ACC112 (cell line): ENCODE measurements around the gene SLC29A4.

ENCODE experiments used
- H2AFZ ChIP-seq: fragments of 200-600 bp; sonication (generic); one replicate; pipeline ENCODE4 v1.6.0; 2017; ENCODE audit warnings: antibody characterized with exemption, low read length; ENCODE audit not compliant: unreplicated experiment
- H3K27ac ChIP-seq: fragments of 200-600 bp; sonication (generic); 2 replicates; pipeline ENCODE4 v1.5.1; 2014; ENCODE audit warnings: low read depth, mild to moderate bottlenecking, antibody characterized with exemption, low read length, moderate library complexity
- H3K27me3 ChIP-seq: fragments of 200-600 bp; sonication (generic); 2 replicates; pipeline ENCODE4 v1.6.1; 2014; ENCODE audit warnings: mild to moderate bottlenecking, antibody characterized with exemption, low read length, moderate library complexity, mixed read lengths; ENCODE audit not compliant: insufficient read depth
- H3K36me3 ChIP-seq: fragments of 200-600 bp; sonication (generic); 2 replicates; pipeline ENCODE4 v1.6.1; 2016; ENCODE audit warnings: mild to moderate bottlenecking, antibody characterized with exemption, low read length, moderate library complexity, mixed read lengths; ENCODE audit not compliant: insufficient read depth
- H3K4me1 ChIP-seq: fragments of 200-600 bp; sonication (generic); one replicate; pipeline ENCODE4 v1.6.1; 2016; ENCODE audit warnings: low read length, mixed read lengths; ENCODE audit not compliant: insufficient read depth, unreplicated experiment, control insufficient read depth
- H3K4me3 ChIP-seq: fragments of 200-600 bp; sonication (generic); 2 replicates; pipeline ENCODE4 v1.5.1; 2014; ENCODE audit warnings: mild to moderate bottlenecking, low read depth, low read length
- H3K79me2 ChIP-seq: fragments of 200-600 bp; sonication (generic); one replicate; pipeline ENCODE4 v1.6.0; 2016; ENCODE audit warnings: low read length; ENCODE audit not compliant: control insufficient read depth, unreplicated experiment, insufficient read depth

SLC29A4 gene

DNA sequence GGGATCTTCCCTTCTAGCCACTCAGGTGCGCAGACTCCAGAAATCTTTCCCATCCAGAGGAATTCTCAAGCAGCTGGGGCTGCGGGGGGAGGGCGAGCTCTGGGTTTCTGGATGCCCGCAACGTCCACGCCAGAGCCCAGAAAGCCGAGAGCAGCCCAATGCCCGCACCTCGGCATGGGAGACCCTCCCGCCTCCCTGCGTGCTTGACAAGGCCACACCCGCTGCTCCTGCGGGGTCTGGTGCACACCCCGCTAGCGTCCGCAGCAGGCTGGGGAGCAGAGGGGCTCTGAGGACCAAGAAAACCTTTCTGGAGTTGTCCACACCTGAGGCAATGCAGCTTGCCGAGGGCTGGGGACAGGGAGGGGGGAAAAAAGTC is 66.2 kb downstream of the SLC29A4 start:
- Histone ChIP-seq H3K27ac (no peak overlapping the region), H3K27me3 (no peaks in the 10 kb centered on the region), H3K79me2 (peaks cover 39% of the 10 kb centered on the region), H2AFZ (no peak overlapping the region), H3K4me1 (no peaks in the 10 kb centered on the region), H3K36me3 (peaks cover 21% of the 10 kb centered on the region), H3K4me3 (no peak overlapping the region)

DNA sequence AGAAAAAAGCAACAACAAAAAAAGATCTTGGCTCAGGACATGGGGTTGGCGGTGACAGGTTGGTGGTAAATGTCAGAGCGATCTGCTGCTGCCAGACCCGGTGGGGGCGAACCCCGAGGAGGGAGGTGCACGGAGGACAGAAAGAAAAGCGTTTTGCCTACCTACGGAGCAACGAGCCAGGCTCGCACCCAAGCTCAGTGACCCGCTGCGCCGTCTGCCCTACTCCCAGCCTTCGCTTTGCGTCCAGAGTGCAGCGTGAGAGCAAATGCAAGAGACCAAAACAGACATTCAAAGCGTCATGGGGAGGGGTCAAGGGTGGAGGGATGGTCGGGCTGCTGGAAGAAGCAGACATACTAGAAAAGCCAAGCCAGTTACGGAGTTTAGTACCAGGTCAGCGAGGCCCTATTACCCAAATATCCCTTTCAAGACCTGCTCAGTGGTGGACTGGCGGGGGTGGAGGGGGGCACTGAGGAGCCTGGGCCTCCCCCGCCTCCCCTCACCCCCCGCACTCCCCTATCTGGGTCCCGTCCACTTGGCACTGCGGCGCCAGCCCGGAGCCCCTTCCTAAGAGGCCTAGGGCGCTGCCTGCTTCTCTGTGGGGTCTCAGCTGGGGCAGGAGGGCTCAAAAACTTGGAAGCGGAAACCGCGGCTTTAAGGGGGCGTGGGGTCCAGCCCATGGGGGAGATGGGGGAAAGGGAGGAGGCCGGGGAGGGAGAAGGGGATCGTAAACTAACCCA is 66.9 kb downstream of the SLC29A4 start:
- H3K79me2 ChIP-seq, result peaks cover 39% of the 10 kb centered on the region
- H3K36me3 ChIP-seq, result peaks cover 14% of the 10 kb centered on the region; the same call in 1 of the 2 replicates
- no peaks in the 10 kb centered on the region for H3K27me3 ChIP-seq
- no peak overlapping the region for H2AFZ ChIP-seq
- H3K27ac ChIP-seq, result no peak overlapping the region
- H3K4me1 ChIP-seq, result peaks cover 5% of the 10 kb centered on the region
- H3K4me3 ChIP-seq, result no peak overlapping the region

DNA sequence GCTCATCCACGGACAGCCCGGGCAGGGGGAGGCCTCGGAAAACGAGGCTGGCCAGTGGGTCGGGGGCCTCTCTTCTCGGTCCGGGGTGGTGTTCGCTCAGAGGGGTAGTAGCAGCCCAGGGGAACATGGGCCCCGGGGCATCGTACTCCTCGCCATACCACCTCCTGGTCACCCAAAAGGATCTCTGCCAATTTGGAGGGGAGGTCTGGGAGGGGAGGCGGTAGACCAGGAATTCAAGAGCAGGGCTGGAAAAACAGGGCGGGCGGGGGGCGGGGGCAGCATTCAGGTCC is 67.4 kb downstream of the SLC29A4 start:
- Histone ChIP-seq H3K4me3 (no peak overlapping the region), H3K27me3 (no peaks in the 10 kb centered on the region), H3K79me2 (peaks cover 43% of the 10 kb centered on the region), H3K27ac (no peak overlapping the region), H2AFZ (no peak overlapping the region), H3K36me3 (peaks cover 9% of the 10 kb centered on the region; the same call in 1 of the 2 replicates), H3K4me1 (peaks cover 10% of the 10 kb centered on the region)

DNA sequence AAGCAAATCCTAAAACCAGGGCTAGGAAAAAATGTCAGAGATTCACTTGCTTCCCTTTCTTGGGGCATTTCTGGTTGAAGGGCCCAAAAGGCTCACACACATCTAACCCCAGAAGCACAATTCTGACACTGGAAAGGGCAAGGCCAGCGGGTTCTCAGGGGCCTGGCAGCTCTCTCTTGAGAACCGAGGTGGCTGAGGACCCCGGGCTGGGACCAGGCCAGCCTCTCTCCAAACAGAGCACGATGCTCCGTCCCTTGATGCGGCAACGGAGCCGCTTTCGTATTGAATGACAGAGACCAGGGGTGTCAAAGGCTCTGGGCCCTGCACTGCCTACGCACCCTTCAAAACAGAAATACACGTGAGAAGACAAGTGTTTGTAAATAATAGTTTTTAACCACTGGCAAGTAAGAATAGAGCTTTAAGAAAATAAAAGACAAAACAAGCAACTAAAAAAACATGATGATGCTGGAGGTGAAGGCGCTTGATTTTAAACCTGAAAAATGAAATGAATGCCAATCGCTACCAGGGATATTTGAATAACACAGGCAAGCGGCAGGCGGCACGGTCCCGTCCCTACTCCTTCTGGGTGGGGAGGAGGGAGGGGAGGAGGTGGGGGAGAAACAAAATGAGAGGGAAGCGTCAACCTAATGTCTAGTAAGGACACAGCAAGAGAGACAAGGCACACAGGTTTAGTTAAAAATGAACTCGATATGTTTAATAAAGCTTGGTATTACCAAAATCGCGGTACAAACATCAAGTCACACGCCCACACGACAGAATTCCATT is 68.0 kb downstream of the SLC29A4 start:
- no peak overlapping the region for H3K4me3 ChIP-seq

DNA sequence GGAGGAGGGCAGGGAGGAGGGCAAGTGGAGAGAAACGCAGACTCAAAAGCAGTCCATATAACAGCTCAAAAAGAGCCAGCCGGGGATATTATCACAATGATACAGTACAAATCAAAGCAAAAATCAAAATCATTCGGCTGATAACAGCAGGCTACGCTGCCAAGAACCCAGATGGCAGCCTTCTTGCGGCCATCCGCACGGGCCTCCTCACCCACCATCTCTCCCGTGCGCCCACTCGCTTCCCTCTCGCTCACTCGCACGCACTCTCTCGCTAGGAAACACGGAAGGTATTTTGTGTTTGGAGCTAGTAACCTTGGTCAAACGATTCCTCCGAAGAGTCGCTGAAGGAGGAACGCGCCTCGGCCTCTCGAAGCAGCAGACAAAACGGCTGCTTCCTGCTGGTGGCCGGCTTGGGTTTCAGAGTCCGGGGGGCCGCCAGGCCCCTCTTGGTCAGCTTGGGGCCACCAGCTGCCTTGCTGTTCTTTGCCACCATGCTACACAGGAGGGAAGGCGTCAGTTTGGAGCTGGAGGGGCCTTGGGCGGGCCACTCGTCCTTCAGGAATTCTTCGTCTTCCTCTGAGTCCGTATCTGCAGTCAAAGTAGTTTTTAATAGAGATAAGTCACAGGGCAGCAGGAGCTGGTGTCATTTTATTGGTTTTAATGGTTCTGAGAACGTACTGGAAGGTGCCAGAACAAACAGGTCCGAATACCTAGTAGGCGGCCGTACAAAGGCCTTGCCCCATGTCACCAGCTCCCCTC is 68.9 kb downstream of the SLC29A4 start:
- Histone ChIP-seq H3K27me3 (no peaks in the 10 kb centered on the region), H3K79me2 (peaks cover 43% of the 10 kb centered on the region), H3K27ac (no peak overlapping the region), H2AFZ (no peak overlapping the region), H3K4me3 (no peak overlapping the region), H3K36me3 (peaks cover 8% of the 10 kb centered on the region; the same call in 1 of the 2 replicates), H3K4me1 (peaks cover 15% of the 10 kb centered on the region)

More for the DNA sequence above, 68.0 kb downstream of the SLC29A4 start:
- Histone ChIP-seq H2AFZ (no peak overlapping the region), H3K4me1 (peaks cover 15% of the 10 kb centered on the region), H3K36me3 (peaks cover 8% of the 10 kb centered on the region; the same call in 1 of the 2 replicates), H3K27ac (no peak overlapping the region), H3K79me2 (peaks cover 43% of the 10 kb centered on the region), H3K27me3 (no peaks in the 10 kb centered on the region)

DNA sequence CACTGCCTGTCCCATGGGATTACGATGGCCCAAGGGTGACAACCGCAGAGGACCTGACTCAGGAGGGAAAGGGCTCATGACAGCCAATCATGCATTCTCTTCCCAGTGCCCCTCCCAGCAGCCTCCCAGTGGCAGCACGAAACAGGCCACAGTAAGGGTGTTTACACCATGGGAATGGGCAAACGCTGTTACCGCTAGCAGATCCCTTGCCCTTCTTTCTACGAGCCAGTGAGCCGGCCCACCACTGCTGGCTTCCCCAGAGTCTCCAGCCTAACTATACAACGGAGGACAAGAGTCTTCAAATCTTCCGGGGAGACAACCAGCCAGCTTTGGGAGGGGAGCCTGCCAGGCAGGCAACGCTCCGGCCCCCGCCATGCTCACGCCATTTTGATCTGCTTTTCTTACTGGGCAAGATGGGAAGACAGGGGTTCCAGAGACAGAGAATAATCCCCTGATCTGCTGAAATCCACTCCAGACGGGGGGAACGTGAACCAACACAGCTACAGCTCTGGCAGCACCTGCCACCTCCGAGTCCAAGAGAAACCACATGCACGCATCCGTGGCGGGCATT is 69.8 kb downstream of the SLC29A4 start:
- Histone ChIP-seq H3K27ac (no peak overlapping the region), H3K27me3 (no peaks in the 10 kb centered on the region), H3K79me2 (peaks cover 43% of the 10 kb centered on the region), H3K36me3 (peaks cover 8% of the 10 kb centered on the region; the same call in 1 of the 2 replicates), H3K4me3 (no peak overlapping the region), H2AFZ (no peak overlapping the region), H3K4me1 (peaks cover 15% of the 10 kb centered on the region)

DNA sequence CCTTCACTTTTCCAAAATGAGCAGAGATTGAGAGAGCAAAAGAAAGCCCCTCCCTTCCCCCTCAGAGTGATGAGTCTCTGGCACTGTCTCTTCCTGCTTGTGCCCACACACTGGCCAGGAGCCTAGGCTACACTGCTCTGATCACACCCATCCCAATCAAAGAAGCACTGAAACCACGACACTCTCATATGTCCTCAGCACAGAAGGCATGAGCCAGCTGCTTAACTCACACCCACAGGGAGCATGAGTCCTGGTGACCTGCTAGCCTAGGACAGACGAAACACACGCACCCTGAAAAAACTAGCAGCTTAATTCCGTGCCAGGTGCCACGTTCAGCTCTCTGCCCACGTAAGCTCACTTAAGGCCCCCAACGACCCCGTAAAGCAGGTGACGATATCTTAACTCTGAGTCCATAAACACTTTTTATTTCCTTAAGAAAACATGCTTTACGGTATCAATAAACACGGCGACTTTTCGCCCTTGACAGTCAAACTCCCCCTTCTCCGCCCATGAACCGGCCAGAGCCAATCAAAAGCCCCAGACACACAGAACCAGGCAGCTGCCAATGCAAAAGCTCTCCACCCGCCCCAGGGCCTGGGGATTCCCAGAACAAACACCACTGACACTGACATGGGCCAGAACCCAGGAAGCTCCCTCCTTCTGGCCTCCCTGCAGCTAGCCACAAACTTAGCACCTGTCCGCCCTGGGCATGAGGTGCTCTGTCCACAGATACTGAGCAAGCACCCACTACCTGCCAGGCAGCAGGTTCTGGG is 71.9 kb downstream of the SLC29A4 start:
- H2AFZ ChIP-seq, result no peak overlapping the region
- H3K27ac ChIP-seq, result peak overlapping the region; percentile 44
- H3K4me3 ChIP-seq, result 0 out of 2 replicates have a peak overlapping the region, but pooled peaks have one; percentile 4
- peaks cover 44% of the 10 kb centered on the region for H3K79me2 ChIP-seq
- H3K36me3 ChIP-seq, result peaks cover 21% of the 10 kb centered on the region
- H3K27me3 ChIP-seq, result no peaks in the 10 kb centered on the region
- peaks cover 15% of the 10 kb centered on the region for H3K4me1 ChIP-seq
